GM19328 (cell line): ENCODE results near the gene PMAIP1.

Experiments
- ATAC-seq: cut with Tn5 transposase; IDR thresholded peaks from one replicate; pipeline ENCODE4 v1.9.1; 2021; ENCODE audit warnings: mild to moderate bottlenecking, moderate library complexity; ENCODE audit not compliant: unreplicated experiment

Gene PMAIP1

DNA sequence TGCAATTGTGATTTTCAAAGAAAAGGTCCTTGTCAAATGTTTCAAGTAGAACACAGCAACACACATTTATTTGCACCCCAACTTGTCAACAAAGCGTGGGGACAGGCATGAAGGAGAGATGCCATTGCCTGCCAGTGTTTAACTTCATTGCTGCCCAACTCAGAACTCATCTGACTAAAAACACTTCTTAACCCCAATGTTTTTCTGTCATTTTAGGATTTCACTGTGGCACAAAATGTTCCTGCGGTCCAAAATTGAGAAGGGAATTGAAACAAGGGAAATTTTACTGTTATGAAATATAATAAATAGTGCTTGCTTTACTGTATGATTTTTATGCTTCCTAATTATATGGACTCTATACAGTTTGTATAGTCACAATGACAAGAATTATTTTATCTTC, 45.7 kb downstream of the PMAIP1 start:
- no peak for ATAC-seq

DNA sequence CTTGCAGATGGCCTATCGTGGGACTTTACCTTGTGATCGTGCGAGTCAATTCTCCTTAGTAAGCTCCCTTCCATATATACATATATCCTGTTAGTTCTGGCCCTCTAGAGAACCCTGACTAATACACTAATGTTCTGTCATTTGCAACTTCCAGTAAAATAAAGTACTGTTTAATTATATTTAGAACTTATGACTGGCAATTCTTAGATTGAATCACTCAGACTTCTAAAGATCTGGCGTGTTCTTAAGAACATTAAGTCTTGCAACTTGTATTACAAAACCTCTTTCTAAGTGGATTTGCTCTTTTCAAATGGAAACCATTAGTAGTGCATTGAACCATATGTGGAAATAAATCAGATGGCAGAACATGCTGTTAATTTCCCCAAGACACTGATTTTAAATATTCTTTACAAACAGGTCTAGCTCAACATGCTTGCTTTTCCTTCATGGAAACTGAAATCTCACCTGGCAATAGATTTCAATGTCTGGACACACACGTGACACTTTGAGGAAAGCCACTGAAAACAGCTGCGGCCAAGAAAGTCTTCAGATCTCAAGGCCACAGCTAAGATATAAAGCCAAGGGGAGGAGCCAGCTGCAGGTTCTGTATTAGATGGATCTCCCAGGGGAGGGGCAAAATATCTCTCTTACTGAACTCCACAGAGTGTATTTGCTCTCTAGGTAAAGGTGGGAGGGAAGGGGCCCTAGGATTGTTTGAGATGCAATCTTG, 50.6 kb downstream of the PMAIP1 start:
- ATAC-seq = no peak

DNA sequence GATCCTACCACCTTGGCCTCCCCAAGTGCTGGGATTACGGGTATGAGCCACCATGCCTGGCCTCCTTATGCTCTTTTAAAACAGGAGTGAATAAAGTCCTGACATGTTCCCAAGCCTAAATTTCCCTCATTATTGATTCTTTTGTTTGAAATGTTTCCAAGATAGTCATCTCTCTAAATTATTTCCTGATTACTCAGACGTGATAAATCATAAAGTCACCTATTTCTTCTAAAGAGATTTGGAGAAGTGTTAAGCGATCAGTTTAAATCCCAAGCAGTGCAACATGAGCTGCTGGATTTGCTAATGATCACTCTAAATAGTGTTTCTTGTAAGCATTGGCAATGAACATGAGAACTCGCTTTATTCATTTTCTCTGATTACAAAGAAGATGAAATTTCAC, 51.8 kb downstream of the PMAIP1 start:
- ATAC-seq = no peak

DNA sequence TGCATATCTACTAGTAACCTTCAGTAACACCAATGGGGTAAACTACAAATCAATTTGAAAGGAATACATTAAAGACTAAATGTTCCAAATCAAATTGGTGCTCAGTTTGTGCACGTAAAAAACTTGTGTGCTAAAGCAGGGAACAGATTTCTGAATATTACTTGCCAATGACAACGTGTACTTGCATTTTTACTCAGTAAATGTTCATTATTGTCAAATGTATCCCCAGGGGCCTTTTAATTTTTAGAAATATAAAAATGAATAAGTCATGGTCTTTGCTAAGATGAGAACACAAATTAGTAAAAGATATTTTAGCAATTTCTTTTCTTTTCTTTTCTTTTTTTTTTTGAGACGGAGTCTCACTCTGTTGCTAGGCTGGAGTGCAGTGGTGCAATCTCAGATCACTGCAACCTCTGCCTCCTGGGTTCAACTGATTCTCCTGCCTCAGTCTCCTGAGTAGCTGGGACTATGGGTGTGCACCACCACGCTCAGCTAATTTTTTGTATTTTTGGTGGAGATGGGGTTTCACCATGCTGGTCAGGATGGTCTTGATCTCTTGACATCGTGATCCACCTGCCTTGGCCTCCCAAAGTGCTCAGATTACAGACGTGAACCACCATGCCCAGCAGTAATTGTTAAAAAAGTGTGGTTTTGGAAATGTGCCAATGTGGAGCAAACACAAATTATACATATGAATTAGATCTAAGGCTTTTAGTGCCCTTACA, 52.6 kb downstream of the PMAIP1 start:
- ATAC-seq = no peak
